Effector memory CD4-positive, alpha-beta T cell (primary cell): ENCODE measurements around the gene PSMD7.

Experiments used
- DNase-seq, 3 donors: peaks; one replicate each; pipeline ENCODE4 v3.0.0-alpha.2; 2020
- H3K27ac ChIP-seq: 2 replicates; pipeline ENCODE4 v1.7.0; 2013; ENCODE audit warnings: mild to moderate bottlenecking, low read length, moderate library complexity; ENCODE audit not compliant: insufficient read depth, poor library complexity, severe bottlenecking
- H3K27me3 ChIP-seq: replicated peaks from 2 replicates; pipeline ENCODE4 v1.7.0; 2013; ENCODE audit warnings: mild to moderate bottlenecking, low read length; ENCODE audit not compliant: insufficient read depth, control insufficient read depth, poor library complexity, severe bottlenecking
- H3K36me3 ChIP-seq: 2 replicates; pipeline ENCODE4 v1.7.0; 2013; ENCODE audit warnings: mild to moderate bottlenecking, low read length, moderate library complexity; ENCODE audit not compliant: control insufficient read depth, insufficient read depth
- H3K4me1 ChIP-seq: 2 replicates; pipeline ENCODE4 v1.7.0; 2013; ENCODE audit warnings: low read length, mild to moderate bottlenecking; ENCODE audit not compliant: control insufficient read depth, insufficient read depth, poor library complexity, severe bottlenecking
- H3K4me3 ChIP-seq: 2 replicates; pipeline ENCODE4 v1.7.0; 2013; ENCODE audit warnings: low read length, low read depth, mild to moderate bottlenecking; ENCODE audit not compliant: insufficient read depth, poor library complexity, severe bottlenecking
- H3K9me3 ChIP-seq: 2 replicates; pipeline ENCODE4 v1.7.0; 2013; ENCODE audit warnings: mild to moderate bottlenecking, low read length, moderate library complexity; ENCODE audit not compliant: control insufficient read depth

PSMD7 gene

DNA sequence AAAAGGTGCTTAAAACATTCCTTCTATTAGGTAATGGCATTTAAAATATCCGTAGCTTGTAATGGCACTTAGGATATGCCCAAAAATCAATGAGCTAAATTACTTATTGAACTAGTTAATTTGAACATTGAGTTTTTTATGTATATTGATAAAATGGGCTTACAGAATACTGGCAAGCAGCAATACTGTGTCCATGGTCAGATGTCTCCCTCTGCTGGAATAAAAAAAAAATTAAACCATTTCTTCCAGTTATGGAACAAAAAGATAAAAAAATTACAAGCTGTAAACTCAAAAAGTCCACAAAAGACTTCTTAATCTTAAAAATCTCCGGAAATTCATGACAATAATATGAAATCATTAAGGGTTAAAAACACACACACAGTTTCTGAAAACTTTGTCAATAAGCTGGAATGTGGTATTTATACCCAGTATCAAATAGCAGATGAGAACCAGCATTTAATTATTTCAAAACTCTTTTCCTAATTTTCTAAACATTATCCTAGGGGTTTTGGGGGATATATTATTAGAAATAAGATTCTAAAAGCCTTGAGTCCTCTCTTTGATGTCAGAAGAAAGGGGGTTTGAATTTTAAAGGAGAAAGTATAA, 21.5 kb upstream of the PSMD7 start:
- Histone ChIP-seq H3K27me3 (no peaks in the 10 kb centered on the region), H3K27ac (no peak overlapping the region), H3K4me3 (no peak overlapping the region), H3K9me3 (peaks cover 3% of the 10 kb centered on the region), H3K4me1 (no peaks in the 10 kb centered on the region), H3K36me3 (no peaks in the 10 kb centered on the region)
- no peak for DNase-seq

GRCh38 chr16:74275711-74276110, 20.9 kb upstream of the PSMD7 start:
- no peaks in the 10 kb centered on the region for H3K36me3 ChIP-seq
- no peak overlapping the region for H3K27ac ChIP-seq
- H3K4me1 ChIP-seq: no peaks in the 10 kb centered on the region
- H3K27me3 ChIP-seq: no peaks in the 10 kb centered on the region
- DNase-seq: no peak
- H3K4me3 ChIP-seq: no peak overlapping the region
- peaks cover 3% of the 10 kb centered on the region for H3K9me3 ChIP-seq

- H3K27me3 ChIP-seq: no peaks in the 10 kb centered on the region
- DNase-seq: no peak
- peaks cover 3% of the 10 kb centered on the region for H3K9me3 ChIP-seq
- no peak overlapping the region for H3K4me3 ChIP-seq
- H3K4me1 ChIP-seq: no peaks in the 10 kb centered on the region
- H3K36me3 ChIP-seq: no peaks in the 10 kb centered on the region
- H3K27ac ChIP-seq: no peak overlapping the region
These were observed 18.6 kb upstream of the PSMD7 start for GRCh38 chr16:74277974-74278373.

DNA sequence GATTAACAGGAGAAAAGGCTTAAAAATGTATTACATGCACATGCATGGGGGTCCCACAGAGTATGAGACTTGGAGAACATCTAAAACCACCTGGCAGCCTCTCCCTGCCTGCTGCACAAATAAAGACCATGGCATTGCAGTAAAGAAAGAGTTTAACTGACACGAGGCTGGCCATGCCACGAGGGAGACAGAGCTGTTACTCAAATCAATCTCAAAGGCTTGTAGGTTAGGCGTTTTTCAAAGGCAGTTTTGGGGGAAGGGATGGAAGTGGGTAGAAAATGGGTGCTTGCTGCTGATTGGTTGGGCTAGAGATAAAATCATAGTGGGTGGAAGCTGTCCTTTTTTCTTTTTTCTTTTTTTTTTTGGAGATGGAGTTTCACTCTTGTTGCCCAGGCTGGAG, 17.3 kb upstream of the PSMD7 start:
- no peak for DNase-seq
- no peak overlapping the region for H3K4me3 ChIP-seq
- H3K36me3 ChIP-seq: no peaks in the 10 kb centered on the region
- H3K27me3 ChIP-seq: no peaks in the 10 kb centered on the region
- H3K9me3 ChIP-seq: peaks cover 3% of the 10 kb centered on the region
- H3K4me1 ChIP-seq: no peaks in the 10 kb centered on the region
- H3K27ac ChIP-seq: no peak overlapping the region

DNA sequence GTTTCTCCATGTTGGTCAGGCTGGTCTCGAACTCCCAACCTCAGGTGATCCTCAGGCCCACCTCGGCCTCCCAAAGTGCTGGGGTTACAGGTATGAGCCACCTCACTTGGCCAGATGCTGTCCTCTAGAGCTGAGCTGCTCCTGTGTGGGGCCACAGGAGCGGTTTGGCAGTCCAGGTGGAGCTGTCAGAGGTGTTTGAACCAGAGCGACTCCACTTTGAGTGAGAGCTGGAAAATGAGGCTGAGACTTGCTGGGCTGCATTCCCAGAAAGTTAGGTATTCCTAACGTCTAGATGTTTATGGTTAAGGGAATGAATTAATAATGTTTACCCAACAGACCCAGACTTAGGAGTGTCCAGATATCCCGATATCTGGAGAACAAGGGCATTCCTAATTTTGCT, 16.8 kb upstream of the PSMD7 start:
- Histone ChIP-seq H3K4me3 (no peak overlapping the region), H3K27ac (no peak overlapping the region), H3K27me3 (no peaks in the 10 kb centered on the region), H3K4me1 (no peaks in the 10 kb centered on the region), H3K9me3 (peaks cover 3% of the 10 kb centered on the region), H3K36me3 (no peaks in the 10 kb centered on the region)
- no peak for DNase-seq

DNA sequence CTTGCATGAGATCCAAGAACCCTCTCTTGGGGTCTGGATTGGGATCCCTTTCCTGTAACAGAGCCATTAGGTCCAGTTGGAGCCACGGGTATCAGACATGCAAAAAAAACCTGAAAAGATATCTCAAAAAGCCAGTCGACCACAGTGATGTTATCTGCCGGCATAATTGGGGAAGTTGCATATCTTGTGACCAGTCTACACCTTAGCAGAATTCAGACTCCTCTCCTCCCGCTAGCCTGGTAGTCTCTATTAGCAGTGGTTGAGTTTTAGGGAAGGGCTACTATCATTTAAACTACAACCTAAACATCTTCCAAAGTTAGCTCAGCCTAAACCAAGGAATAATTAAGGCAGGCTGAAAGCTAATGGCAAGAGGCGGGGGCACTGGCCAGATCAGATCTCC, 16.2 kb upstream of the PSMD7 start:
- no peaks in the 10 kb centered on the region for H3K27me3 ChIP-seq
- no peaks in the 10 kb centered on the region for H3K4me1 ChIP-seq
- peaks cover 3% of the 10 kb centered on the region for H3K9me3 ChIP-seq
- no peaks in the 10 kb centered on the region for H3K36me3 ChIP-seq
- no peak overlapping the region for H3K27ac ChIP-seq
- H3K4me3 ChIP-seq: no peak overlapping the region
- no peak for DNase-seq

- no peak overlapping the region for H3K27ac ChIP-seq
- H3K9me3 ChIP-seq: peaks cover 3% of the 10 kb centered on the region
- no peaks in the 10 kb centered on the region for H3K36me3 ChIP-seq
- no peaks in the 10 kb centered on the region for H3K4me1 ChIP-seq
- no peaks in the 10 kb centered on the region for H3K27me3 ChIP-seq
- no peak overlapping the region for H3K4me3 ChIP-seq
- no peak for DNase-seq
These were observed 15.3 kb upstream of the PSMD7 start for GRCh38 chr16:74281300-74281699.

GRCh38 chr16:74283716-74284115, 12.9 kb upstream of the PSMD7 start:
- no peak for DNase-seq
- Histone ChIP-seq H3K4me1 (no peaks in the 10 kb centered on the region), H3K27ac (no peak overlapping the region), H3K9me3 (peaks cover 3% of the 10 kb centered on the region), H3K4me3 (no peak overlapping the region), H3K36me3 (no peaks in the 10 kb centered on the region), H3K27me3 (no peaks in the 10 kb centered on the region)

GRCh38 chr16:74288065-74288464, 8.5 kb upstream of the PSMD7 start:
- no peak overlapping the region for H3K4me3 ChIP-seq
- DNase-seq: no peak

GRCh38 chr16:74290356-74290755, 6.3 kb upstream of the PSMD7 start:
- no peak for DNase-seq
- H3K27me3 ChIP-seq: no peaks in the 10 kb centered on the region
- no peaks in the 10 kb centered on the region for H3K9me3 ChIP-seq
- no peak overlapping the region for H3K4me3 ChIP-seq
- no peaks in the 10 kb centered on the region for H3K4me1 ChIP-seq
- H3K36me3 ChIP-seq: no peaks in the 10 kb centered on the region
- no peak overlapping the region for H3K27ac ChIP-seq

More at GRCh38 chr16:74288065-74288464, 8.5 kb upstream of the PSMD7 start:
- no peaks in the 10 kb centered on the region for H3K27me3 ChIP-seq
- no peaks in the 10 kb centered on the region for H3K36me3 ChIP-seq
- no peaks in the 10 kb centered on the region for H3K4me1 ChIP-seq
- no peak overlapping the region for H3K27ac ChIP-seq
- no peaks in the 10 kb centered on the region for H3K9me3 ChIP-seq
